Upper lobe of right lung (tissue), 1 donor: ENCODE measurements around the gene RASL10A. TPM values are rescaled to one million over a fixed set of nuclear protein-coding genes. Genes with fewer than 3 reads are reported as not detected.

Experiments
- ATAC-seq: fragments of 200-7000 bp; cut with Tn5 transposase; one replicate; pipeline ENCODE4 v1.9.1; 2020; ENCODE audit warnings: mild to moderate bottlenecking, moderate library complexity
- DNase-seq: peaks from one replicate; pipeline ENCODE4 v3.0.0-alpha.2; 2020
- H3K27ac ChIP-seq: fragments of 200-600 bp; one replicate; pipeline ENCODE4 v1.8.0; 2022
- H3K27me3 ChIP-seq: fragments of 200-600 bp; one replicate; pipeline ENCODE4 v1.8.0; 2022; ENCODE audit warnings: mild to moderate bottlenecking
- H3K36me3 ChIP-seq: fragments of 200-600 bp; one replicate; pipeline ENCODE4 v1.8.0; 2022
- H3K4me1 ChIP-seq: fragments of 200-600 bp; one replicate; pipeline ENCODE4 v1.8.0; 2022
- H3K4me3 ChIP-seq: fragments of 200-600 bp; one replicate; pipeline ENCODE4 v1.8.0; 2022; ENCODE audit warnings: mild to moderate bottlenecking
- H3K9me3 ChIP-seq: fragments of 200-600 bp; one replicate; pipeline ENCODE4 v1.8.0; 2022
- CTCF ChIP-seq: fragments of 200-600 bp; IDR thresholded peaks from one replicate; pipeline ENCODE4 v1.8.0; 2022; ENCODE audit warnings: antibody characterized with exemption
- intact Hi-C: fragments of 100-400 bp; cut with DNase I; formaldehyde crosslinking; loops from one replicate; pipeline ENCODE4 v1.11.0; 2022
- total RNA-seq: library from RNA; stranded (reverse); fragmentation: NEBNext Ultra II Directional; extraction: Animal tissue kit (Norgen Biotek cat#: 25700); gene quantifications from one replicate; pipeline ENCODE4 v1.2.1, GENCODE V29; 2021
- donor health status: DM: no; HTN: yes; CAD: no; lungs with severe emphysema.

The RASL10A gene
- total RNA-seq, 1 donor from 2014 or later = 0.72 TPM

- Histone ChIP-seq H3K4me3 (no peak overlapping the region), H3K4me1 (no peaks in the 10 kb centered on the region), H3K9me3 (no peaks in the 10 kb centered on the region), H3K27ac (no peak overlapping the region), H3K27me3 (no peaks in the 10 kb centered on the region), H3K36me3 (peaks cover 93% of the 10 kb centered on the region)
- no peak for TF ChIP-seq CTCF
- DNase-seq = no peak
- intact Hi-C loops = no loop called here
- no peak for ATAC-seq
Measured at GRCh38 chr22:29332886-29333496, 17.5 kb upstream of the RASL10A start.

GRCh38 chr22:29331658-29332300, 16.3 kb upstream of the RASL10A start:
- H3K36me3 ChIP-seq = peaks cover 91% of the 10 kb centered on the region
- DNase-seq (no peak), ATAC-seq (no peak)

GRCh38 chr22:29331213-29331612, 15.7 kb upstream of the RASL10A start:
- TF ChIP-seq CTCF = no peak
- Histone ChIP-seq H3K4me1 (no peaks in the 10 kb centered on the region), H3K4me3 (no peak overlapping the region), H3K27ac (no peak overlapping the region), H3K27me3 (no peaks in the 10 kb centered on the region), H3K36me3 (peaks cover 91% of the 10 kb centered on the region), H3K9me3 (no peaks in the 10 kb centered on the region)
- intact Hi-C loops = no loop called here
- ATAC-seq = no peak
- no peak for DNase-seq

More at GRCh38 chr22:29331658-29332300, 16.3 kb upstream of the RASL10A start:
- no peak overlapping the region for H3K4me3 ChIP-seq
- H3K27me3 ChIP-seq = no peaks in the 10 kb centered on the region
- TF ChIP-seq CTCF = no peak
- H3K4me1 ChIP-seq = no peaks in the 10 kb centered on the region
- H3K9me3 ChIP-seq = no peaks in the 10 kb centered on the region
- no peak overlapping the region for H3K27ac ChIP-seq
- intact Hi-C loops = no loop called here

GRCh38 chr22:29330753-29331152, 15.3 kb upstream of the RASL10A start:
- ATAC-seq (no peak), DNase-seq (no peak)
- no peak overlapping the region for H3K27ac ChIP-seq
- intact Hi-C loops = no loop called here
- H3K9me3 ChIP-seq = no peaks in the 10 kb centered on the region
- peaks cover 88% of the 10 kb centered on the region for H3K36me3 ChIP-seq
- no peaks in the 10 kb centered on the region for H3K4me1 ChIP-seq
- H3K4me3 ChIP-seq = no peak overlapping the region
- H3K27me3 ChIP-seq = no peaks in the 10 kb centered on the region
- TF ChIP-seq CTCF = no peak

GRCh38 chr22:29330291-29330690, 14.8 kb upstream of the RASL10A start:
- DNase-seq (no peak), ATAC-seq (no peak)
- TF ChIP-seq CTCF = no peak
- no peak overlapping the region for H3K4me3 ChIP-seq
- H3K27ac ChIP-seq = no peak overlapping the region
- peaks cover 84% of the 10 kb centered on the region for H3K36me3 ChIP-seq
- intact Hi-C loops = no loop called here
- no peaks in the 10 kb centered on the region for H3K9me3 ChIP-seq
- H3K27me3 ChIP-seq = no peaks in the 10 kb centered on the region
- no peaks in the 10 kb centered on the region for H3K4me1 ChIP-seq
